Gastrocnemius medialis (tissue), 4 donors: ENCODE results near the gene GSK3B. TPM values are rescaled to one million over a fixed set of nuclear protein-coding genes. Genes with fewer than 3 reads are reported as not detected.
A peak's percentile ranks its signal among the peaks of the same experiment; 100 is the strongest.

Source experiments
- ATAC-seq, 2 donors: fragments of 150-250 bp; one replicate each; pipeline ENCODE4 v1.9.1; 2016
- DNase-seq, 2 donors: peaks; one replicate each; pipeline ENCODE4 v3.0.0-alpha.2; 2019
- H3K27ac ChIP-seq, 4 donors: fragments of 200-600 bp; sonication (generic); 1 replicate in 1 of 4; 2 replicates in 3 of 4; pipeline ENCODE4 v1.5.1; 2016 to 2018; ENCODE audit warnings: mild to moderate bottlenecking in 2 of 4, moderate library complexity in 1 of 4
- H3K27me3 ChIP-seq, 3 donors: fragments of 200-600 bp; sonication (generic) in 2 of 3; 1 replicate in 1 of 3; 2 replicates in 2 of 3; pipeline versions ENCODE4 v1.5.1 to v1.6.0; 2016 to 2019; ENCODE audit warnings: mild to moderate bottlenecking in 1 of 3, moderate library complexity in 1 of 3
- H3K36me3 ChIP-seq, 2 donors: fragments of 200-600 bp; sonication (generic) in 1 of 2; one replicate each; pipeline ENCODE4 v1.5.1; 2017 to 2018
- H3K4me1 ChIP-seq, 2 donors: fragments of 200-600 bp; sonication (generic) in 1 of 2; one replicate each; pipeline ENCODE4 v1.5.1; 2016 to 2017; ENCODE audit warnings: mild to moderate bottlenecking in 2 of 2
- H3K4me3 ChIP-seq, 4 donors: fragments of 200-600 bp; sonication (generic) in 3 of 4; 1 replicate in 1 of 4; 2 replicates in 3 of 4; pipeline ENCODE4 v1.5.1; 2016 to 2019; ENCODE audit warnings: mild to moderate bottlenecking in 2 of 4
- H3K9me3 ChIP-seq, 3 donors: fragments of 200-600 bp; sonication (generic) in 2 of 3; 1 replicate in 1 of 3; 2 replicates in 2 of 3; pipeline ENCODE4 v1.5.1; 2016 to 2019
- POLR2A ChIP-seq, 2 donors: fragments of 450-650 bp; IDR thresholded peaks; one replicate each; pipeline ENCODE4 v1.6.1; 2017; ENCODE audit warnings: antibody characterized with exemption in 2 of 2, mild to moderate bottlenecking in 2 of 2, moderate library complexity in 2 of 2
- in situ Hi-C, 4 donors: fragments of 200-750 bp; cut with MboI; loops; one replicate each; pipeline versions ENCODE4 v1.15.0 to v1.8.0; 2017; ENCODE audit warnings: low sequenced_read_pairs in 4 of 4
- intact Hi-C: fragments of 100-400 bp; cut with DNase I; formaldehyde crosslinking; loops from one replicate; pipeline ENCODE4 v1.15.1; 2023; ENCODE audit warnings: low total_unique reads
- total RNA-seq, 4 donors: library from RNA; depleted of rRNA; stranded (reverse); fragments of >200 nt; gene quantifications; one replicate each; pipeline versions ENCODE4 v1.1.0 to v1.2.3, GENCODE V29; 2016
- TF ChIP-seq, protein P1 (sequence below), 5 experiments: fragments of 450-650 bp in 3 of 5; fragments of 200-600 bp in 2 of 5; sonication (generic) in 2 of 5; IDR thresholded peaks in 4 of 5; conservative IDR thresholded peaks in 1 of 5; 1 replicate in 4 of 5; 2 replicates in 1 of 5; pipeline ENCODE4 v1.5.1; 2016 to 2019; ENCODE audit warnings: antibody characterized with exemption in 5 of 5, mild to moderate bottlenecking in 3 of 5, moderate library complexity in 3 of 5

Gene GSK3B
- total RNA-seq, 4 donors from 2014 or later, result 30.7 to 47.4 (median 35.4) TPM

DNA sequence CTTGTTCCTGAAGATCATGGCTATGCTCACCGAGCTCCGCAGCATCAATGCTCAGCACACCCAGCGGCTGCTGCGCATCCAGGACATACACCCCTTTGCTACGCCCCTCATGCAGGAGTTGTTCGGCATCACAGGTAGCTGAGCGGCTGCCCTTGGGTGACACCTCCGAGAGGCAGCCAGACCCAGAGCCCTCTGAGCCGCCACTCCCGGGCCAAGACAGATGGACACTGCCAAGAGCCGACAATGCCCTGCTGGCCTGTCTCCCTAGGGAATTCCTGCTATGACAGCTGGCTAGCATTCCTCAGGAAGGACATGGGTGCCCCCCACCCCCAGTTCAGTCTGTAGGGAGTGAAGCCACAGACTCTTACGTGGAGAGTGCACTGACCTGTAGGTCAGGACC, 277.2 kb downstream of the GSK3B start:
- no peak for TF ChIP-seq POLR2A (IDR thresholded peaks at IDR 0.05)
- TF ChIP-seq, protein P1, sequence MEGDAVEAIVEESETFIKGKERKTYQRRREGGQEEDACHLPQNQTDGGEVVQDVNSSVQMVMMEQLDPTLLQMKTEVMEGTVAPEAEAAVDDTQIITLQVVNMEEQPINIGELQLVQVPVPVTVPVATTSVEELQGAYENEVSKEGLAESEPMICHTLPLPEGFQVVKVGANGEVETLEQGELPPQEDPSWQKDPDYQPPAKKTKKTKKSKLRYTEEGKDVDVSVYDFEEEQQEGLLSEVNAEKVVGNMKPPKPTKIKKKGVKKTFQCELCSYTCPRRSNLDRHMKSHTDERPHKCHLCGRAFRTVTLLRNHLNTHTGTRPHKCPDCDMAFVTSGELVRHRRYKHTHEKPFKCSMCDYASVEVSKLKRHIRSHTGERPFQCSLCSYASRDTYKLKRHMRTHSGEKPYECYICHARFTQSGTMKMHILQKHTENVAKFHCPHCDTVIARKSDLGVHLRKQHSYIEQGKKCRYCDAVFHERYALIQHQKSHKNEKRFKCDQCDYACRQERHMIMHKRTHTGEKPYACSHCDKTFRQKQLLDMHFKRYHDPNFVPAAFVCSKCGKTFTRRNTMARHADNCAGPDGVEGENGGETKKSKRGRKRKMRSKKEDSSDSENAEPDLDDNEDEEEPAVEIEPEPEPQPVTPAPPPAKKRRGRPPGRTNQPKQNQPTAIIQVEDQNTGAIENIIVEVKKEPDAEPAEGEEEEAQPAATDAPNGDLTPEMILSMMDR (IDR thresholded peaks at IDR 0.05 in 4 of 5, conservative IDR thresholded peaks at IDR 0.05 in 1 of 5), result no peak
- no peaks in the 10 kb centered on the region for H3K36me3 ChIP-seq
- H3K27me3 ChIP-seq, result no peaks in the 10 kb centered on the region
- no peak for DNase-seq
- H3K27ac ChIP-seq, result no peak overlapping the region
- H3K4me1 ChIP-seq, result no peaks in the 10 kb centered on the region
- intact Hi-C loops (no loop called here), in situ Hi-C loops (no loop called here)
- no peak overlapping the region for H3K4me3 ChIP-seq
- H3K9me3 ChIP-seq, result no peaks in the 10 kb centered on the region
- no peak for ATAC-seq

DNA sequence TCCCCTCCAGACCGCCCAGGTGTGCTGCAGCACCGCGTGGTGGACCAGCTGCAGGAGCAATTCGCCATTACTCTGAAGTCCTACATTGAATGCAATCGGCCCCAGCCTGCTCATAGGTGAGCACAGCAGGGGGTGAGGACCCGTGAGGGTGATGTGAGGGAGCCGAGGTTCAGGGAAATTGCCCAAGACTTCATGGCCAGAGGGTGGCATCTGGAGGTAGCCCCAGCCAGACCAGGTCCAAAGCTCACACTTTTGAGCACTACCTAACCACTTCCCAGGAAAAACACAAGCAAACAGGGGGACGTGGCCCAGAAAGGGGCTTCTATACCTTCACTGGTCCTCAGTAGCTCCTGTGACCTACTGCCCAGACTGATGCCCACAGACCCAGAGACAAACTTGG, 278.5 kb downstream of the GSK3B start:
- ATAC-seq, result no peak
- H3K36me3 ChIP-seq, result no peaks in the 10 kb centered on the region
- H3K27ac ChIP-seq, result no peak overlapping the region
- in situ Hi-C loops, result no loop called here
- no peak for TF ChIP-seq POLR2A (IDR thresholded peaks at IDR 0.05)
- TF ChIP-seq, protein P1 (IDR thresholded peaks at IDR 0.05 in 4 of 5, conservative IDR thresholded peaks at IDR 0.05 in 1 of 5), result no peak
- no peak for DNase-seq
- intact Hi-C loops, result no loop called here
- H3K9me3 ChIP-seq, result no peaks in the 10 kb centered on the region
- H3K27me3 ChIP-seq, result no peaks in the 10 kb centered on the region
- no peaks in the 10 kb centered on the region for H3K4me1 ChIP-seq
- no peak overlapping the region for H3K4me3 ChIP-seq

GRCh38 chr3:119812491-119813058, 281.7 kb downstream of the GSK3B start:
- in situ Hi-C loops (no loop called here), intact Hi-C loops (no loop called here)
- H3K4me1 ChIP-seq, result no peaks in the 10 kb centered on the region
- H3K4me3 ChIP-seq, result no peak overlapping the region
- H3K27me3 ChIP-seq, result no peaks in the 10 kb centered on the region
- no peaks in the 10 kb centered on the region for H3K9me3 ChIP-seq
- no peaks in the 10 kb centered on the region for H3K36me3 ChIP-seq
- H3K27ac ChIP-seq, result no peak overlapping the region
- DNase-seq (no peak), ATAC-seq (no peak)
- TF ChIP-seq POLR2A (IDR thresholded peaks at IDR 0.05), result no peak
- TF ChIP-seq, protein P1 (IDR thresholded peaks at IDR 0.05 in 4 of 5, conservative IDR thresholded peaks at IDR 0.05 in 1 of 5), result no peak

GRCh38 chr3:119810018-119810435, 284.2 kb downstream of the GSK3B start:
- no peak for DNase-seq
- TF ChIP-seq, protein P1 (IDR thresholded peaks at IDR 0.05 in 4 of 5, conservative IDR thresholded peaks at IDR 0.05 in 1 of 5), result no peak
- TF ChIP-seq POLR2A (IDR thresholded peaks at IDR 0.05), result no peak
- intact Hi-C loops, result no loop called here
- Histone ChIP-seq H3K4me3 (peak overlapping the region; percentile 46 to 59 (median 52)), H3K36me3 (no peaks in the 10 kb centered on the region), H3K27me3 (no peaks in the 10 kb centered on the region), H3K4me1 (no peaks in the 10 kb centered on the region), H3K9me3 (no peaks in the 10 kb centered on the region), H3K27ac (no peak overlapping the region)
- ATAC-seq, result peak in 1 of 2 donors; percentile 19
- in situ Hi-C loops, result no loop called here
